Astrocyte (in vitro differentiated cells and primary cell): ENCODE data around the gene NINJ1.

Source experiments
- CTCF ChIP-seq: IDR thresholded peaks from 2 replicates; pipeline ENCODE4 v1.5.1; 2011; ENCODE audit warnings: low read depth, mild to moderate bottlenecking, inconsistent platforms, low read length, moderate library complexity; ENCODE audit not compliant: insufficient read depth
- EZH2 ChIP-seq: IDR thresholded peaks from 2 replicates; pipeline ENCODE4 v1.6.1; 2012; ENCODE audit warnings: mild to moderate bottlenecking, low read length, inconsistent platforms; ENCODE audit not compliant: insufficient read depth

DNA sequence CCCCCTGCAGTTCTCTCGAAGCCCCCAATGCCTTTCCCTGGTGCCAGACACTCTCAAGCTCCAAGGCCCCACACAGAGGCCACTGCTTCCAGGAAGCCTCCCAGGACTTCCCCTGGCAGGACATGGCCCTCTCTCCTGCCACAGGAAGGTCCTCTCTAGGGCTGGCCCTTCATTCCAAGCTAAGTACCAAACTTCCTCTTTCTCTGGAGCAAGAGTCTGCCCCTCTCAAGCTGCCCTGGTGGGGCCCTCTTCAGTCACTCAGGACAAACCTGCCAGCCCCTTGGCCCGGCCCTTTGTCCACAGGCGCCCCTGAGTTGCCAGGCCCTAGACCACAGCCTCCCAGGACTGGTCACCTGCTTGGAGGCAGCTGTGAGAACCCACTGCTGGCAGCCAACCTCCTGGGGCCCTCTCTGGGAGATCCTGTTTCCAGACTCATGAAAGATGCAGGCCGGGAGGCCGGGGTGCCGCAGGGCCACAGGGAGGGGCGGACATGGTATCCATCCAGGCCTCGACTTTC, 6.6 kb downstream of the NINJ1 start:
- no peak for TF ChIP-seq CTCF
- TF ChIP-seq EZH2 = no peak
